Raji (cell line): Measurements from ENCODE around the gene RGR.

Source experiments
- POLR2A ChIP-seq: IDR thresholded peaks from 2 replicates; pipeline ENCODE4 v1.6.1; 2011; ENCODE audit warnings: low read depth, low read length, control low read depth; ENCODE audit not compliant: insufficient read depth

The RGR gene

GRCh38 chr10:84294766-84295447 is 50.1 kb downstream of the RGR start:
- TF ChIP-seq POLR2A, result no peak

GRCh38 chr10:84296091-84296981 is 51.5 kb downstream of the RGR start:
- TF ChIP-seq POLR2A, result no peak

- TF ChIP-seq POLR2A, result no peak
Observed at GRCh38 chr10:84298057-84298456, 53.2 kb downstream of the RGR start.

GRCh38 chr10:84302223-84302622 is 57.4 kb downstream of the RGR start:
- TF ChIP-seq POLR2A, result no peak

GRCh38 chr10:84306751-84307384 is 62.0 kb downstream of the RGR start:
- no peak for TF ChIP-seq POLR2A

- no peak for TF ChIP-seq POLR2A
Observed at GRCh38 chr10:84308021-84308420, 63.2 kb downstream of the RGR start.

- no peak for TF ChIP-seq POLR2A
Observed at GRCh38 chr10:84308481-84309304, 63.8 kb downstream of the RGR start.
